CD1c-positive myeloid dendritic cell (primary cell): ENCODE data around the gene CDH23.

Experiments used
- DNase-seq: peaks from one replicate; pipeline ENCODE4 v3.0.0-alpha.2; 2016; ENCODE audit errors: extremely low spot score

Gene CDH23

DNA sequence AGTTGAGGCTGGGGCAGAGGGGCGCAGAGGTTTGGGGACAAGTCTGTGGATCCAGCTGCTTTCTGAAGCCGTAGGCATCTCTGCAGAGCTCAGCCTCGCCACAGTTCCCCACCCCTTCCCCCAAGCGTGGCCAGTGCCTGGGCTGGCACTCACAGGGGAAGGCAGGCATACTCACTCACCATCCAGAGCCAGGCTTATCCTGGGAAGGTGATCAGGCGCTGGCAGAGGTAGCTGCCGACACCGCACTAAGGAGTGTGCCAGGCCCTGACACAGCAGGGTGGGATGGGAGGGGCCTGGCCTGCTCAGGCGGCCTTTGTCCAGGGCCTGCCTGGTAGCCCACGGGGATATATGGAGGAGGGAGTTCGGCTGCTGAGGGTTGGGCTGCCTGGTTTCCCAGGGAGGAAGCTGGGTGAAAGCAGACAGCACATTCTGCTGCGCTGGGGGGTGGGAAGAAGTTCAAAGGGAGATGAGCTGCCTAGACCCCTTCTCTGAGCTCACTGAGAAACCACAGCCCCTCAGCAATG, 360.7 kb downstream of the CDH23 start:
- no peak for DNase-seq

DNA sequence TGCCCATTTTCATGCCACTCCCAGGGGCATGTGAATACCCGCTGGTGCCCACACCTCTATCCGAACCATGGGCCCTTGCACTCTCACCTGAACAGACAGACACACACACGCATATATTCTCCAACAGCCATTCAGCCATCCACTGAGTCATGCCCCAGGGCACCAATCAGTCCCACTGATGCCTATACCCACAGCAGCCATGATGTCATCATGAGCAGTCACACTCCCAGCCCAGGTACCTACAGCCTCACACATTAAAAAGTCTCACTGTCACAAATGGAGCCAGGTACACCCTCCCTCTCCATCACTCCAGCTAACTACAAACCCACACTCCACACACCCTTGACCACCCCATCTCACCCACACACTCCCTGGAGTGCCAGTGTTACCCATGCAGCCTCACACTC, 364.4 kb downstream of the CDH23 start:
- DNase-seq = no peak

DNA sequence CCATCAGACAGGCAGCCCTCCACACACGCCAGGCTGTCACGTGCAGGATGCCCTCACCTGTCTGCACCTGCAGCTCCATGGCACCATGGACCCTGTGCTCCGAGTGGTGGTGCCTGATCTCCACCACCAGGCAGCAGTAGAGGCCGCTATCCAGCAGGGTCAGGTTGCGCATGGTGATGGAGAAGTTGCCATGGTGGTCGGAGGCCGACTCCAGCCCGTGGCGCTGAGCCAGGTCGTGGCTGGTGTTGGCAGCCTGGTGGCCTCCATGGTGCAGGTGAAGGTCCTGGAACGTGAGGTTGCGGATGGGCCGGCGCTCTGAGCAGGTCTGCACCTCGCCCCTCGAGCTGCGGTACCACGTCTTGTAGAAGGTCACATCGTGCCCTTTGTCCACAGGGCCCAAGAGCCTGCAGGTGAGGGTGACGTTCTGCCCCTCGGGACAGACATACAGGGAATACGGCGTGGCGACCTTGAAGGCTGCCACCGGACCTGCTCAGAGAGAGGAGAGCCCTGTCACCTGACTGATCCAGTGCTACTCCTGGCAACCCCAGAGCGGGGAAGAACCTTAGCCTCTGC, 364.9 kb downstream of the CDH23 start:
- DNase-seq = no peak

DNA sequence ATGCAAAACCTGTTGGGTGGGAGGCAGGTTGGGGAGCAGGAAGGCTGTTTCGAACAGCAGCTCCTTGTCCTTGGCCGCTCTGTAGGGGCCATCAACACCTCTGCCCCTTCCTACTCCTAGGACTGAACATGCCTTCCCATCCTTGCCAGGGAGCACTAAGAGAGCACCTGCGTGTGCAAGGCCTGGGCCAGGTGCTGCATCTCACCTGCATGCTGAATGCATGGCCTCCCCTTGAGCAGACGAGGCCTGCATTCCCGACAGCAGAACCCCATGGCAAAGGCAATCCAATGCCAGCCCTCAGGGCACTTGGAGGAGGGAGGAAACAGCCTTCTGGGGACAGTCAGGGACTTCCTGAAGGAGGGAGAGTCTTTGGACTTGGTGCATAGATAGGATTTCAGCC, 365.6 kb downstream of the CDH23 start:
- no peak for DNase-seq

DNA sequence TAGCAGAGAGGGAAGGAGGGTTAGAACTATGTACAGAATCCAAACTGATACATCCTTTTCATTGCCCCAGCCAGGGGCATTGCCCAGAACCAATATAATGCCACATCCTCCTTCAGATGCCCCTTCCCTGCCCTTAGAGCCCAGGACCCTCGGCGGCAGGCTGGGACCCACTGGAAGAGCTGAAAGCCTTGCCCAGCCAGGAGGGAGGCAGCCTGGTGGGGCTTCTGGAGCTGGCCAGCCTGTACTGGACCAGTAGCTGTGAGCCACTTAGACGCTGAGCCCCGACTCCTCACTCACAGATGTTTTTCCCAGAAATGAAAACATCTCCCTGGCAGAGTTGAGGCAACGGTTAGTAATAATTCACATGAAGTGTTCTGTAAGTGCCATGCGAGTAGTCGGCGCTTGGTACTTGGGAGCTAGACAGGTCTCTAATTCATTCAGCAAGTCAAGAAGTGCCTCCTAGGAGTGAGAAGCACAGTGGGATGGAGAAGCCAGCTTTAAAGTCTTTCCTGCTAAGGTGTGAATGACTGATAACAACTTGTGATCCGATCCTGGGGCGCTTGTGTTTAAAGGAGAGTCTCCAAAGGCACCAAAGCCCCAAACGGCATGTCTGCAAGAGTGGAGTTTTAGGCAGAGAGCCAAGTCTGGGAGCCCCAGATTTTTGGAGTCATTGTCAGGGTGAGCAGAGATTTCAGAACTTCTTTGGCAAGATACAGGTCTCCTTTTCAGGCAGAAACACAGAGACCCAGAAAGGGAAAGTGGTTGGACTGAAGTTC, 366.8 kb downstream of the CDH23 start:
- DNase-seq = no peak

DNA sequence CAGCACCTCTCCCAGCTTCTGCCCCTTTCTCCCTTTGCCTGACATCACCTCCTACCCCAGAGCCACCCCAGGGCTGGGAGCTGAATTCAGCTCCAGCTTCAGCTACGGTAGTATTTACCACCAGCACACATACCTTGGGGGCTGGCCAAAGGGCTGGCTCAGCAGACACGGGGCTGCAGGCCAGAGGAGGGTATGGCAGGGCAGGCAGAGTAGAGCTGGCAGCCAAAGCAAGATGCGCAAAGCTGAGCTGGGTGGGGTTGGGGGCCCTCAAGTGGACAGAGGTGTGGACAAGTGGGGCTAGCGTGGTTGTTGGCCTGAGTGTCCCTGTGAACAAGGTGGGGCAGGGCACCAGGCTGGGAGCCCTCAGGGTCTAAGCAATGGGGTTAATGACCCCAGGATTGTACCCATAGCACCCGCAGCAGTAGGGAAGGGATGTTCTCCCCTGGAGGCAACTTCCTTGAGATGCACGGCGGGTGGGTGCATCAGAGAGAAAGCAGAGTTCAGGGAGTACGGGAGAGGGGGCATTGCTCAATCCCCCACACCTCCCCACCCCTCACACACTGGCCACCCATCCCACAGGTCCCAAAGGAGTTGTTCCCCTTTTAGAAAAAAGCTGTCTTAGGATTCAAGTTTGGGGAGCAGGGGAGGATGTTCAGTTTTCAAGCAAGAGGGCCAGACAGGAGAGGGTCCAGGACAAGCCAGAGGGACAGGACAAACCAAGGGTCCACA, 368.6 kb downstream of the CDH23 start:
- peak; percentile 47 for DNase-seq

DNA sequence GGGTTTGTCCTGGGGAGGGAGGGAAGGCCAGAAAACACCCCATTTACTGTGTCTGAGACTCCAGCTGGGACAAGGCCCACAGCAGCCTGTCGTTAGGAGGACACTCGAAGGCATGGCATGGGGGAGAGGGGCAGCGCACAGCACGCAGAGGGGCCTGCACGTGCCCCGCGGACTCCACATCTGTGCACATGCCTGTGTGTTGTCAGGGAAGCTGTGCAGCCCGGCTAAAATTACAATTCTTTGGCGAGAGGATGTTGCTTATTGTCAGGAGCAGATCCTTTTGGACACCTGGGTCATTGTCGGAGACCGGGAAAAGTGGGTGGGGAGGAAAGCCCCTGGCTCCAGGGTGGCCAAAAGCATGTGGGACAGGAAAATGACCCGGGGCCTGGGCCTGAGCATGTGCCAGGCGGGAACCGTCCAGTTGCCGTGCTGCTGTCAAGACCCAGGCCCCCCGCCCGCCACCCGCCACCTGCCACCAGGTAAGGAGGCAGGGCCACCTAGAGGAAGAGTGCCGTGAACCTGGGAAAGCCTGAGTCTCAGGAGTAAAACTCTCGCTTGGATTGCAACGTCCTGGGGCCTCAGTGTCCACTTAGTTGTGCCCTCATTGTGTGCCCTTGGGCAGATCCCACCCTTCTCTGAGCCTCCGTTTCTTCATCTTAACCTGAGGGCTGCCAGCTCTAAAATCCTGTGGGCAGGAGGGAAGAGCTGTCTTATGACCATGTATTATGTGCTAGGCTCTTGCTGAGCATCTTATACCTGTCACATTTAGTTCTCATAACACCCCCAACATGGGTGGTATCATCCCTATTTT, 369.4 kb downstream of the CDH23 start:
- DNase-seq = no peak

DNA sequence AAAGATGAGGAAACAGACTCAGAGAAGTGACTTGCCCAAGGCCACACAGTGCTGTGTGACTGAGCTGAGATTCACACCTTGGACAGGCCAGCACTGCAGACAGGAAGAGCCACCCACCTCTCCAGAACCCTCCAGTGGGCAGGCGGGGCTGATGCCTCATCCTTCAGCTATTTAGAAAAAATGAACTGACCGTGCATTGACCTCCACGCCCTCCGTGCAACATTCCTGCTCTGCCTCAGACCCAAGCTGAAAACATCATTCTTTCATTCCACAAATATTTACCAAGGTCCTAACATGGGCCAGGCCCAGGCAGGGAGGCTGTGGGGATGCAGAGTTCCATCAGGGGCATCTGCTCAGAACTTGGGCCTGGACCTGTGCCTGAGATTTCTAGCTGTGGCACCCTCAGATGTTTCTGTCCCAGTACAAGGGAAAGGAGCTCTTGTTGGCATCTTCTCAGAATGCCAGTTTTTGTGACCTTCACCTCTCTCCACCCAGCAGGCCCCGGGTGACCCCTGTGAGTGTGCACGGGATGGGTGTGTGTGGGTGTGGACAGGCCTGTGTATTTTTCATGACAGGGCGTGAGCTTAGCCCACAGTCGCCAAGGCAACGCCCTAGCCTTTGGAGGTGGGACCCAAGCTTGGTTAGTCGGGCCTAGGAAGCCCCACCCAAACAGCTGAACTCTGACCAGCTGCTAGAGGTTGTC, 370.1 kb downstream of the CDH23 start:
- peak; percentile 78 for DNase-seq

DNA sequence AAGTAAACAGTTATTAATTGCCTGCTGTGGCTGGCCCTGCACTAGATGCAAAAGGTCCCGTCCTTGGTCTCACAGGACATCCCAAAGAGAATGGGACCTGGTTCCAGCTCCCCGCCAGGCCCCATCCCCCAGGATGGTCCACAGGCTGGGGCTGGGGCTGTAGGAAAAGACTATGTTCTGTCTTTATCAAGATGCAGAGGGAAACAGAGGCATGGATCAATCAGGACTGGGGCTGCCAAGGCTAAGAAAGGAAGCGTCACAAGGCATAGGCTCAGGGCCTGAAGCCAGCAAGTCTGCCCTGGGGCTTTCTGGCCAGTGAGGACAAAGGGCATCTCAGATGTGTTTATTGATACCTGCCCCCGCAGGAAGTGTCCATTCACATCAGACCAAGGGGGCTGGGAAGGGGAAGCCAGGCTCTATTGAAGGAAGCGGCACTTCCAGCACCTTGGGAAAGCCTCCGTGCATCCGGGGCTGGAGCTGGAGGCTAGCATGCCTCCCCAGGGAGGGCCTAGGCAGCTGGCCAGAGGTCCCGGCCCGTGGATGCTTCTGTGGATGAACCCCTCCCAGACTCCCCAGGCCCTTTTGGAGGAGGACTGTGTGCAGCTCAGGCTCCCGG, 370.8 kb downstream of the CDH23 start:
- DNase-seq = no peak

DNA sequence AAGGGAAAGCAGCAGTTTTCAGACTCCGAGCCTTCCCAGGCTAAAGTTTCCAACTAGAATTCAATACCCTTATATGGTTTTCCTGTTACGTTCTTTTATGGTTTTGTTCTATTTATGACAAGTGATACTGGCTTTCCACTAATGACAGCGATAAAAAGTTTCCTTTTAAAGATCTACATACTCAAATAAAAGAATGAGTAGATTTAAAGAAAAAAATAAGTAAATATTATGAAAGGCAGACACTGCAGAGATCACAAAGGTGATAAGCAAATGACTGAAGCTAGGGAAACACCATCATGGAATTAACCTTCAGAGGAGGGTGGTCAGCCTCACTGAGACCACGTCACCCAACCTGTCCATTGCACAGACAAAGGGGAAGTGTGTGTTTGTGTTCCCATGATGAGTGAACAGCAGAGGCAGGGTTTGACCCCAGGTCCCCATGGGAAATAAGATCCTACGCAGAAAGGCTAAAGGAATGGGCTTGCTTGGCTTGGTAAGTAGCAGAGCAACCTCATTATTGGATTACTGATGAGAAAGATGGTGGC, 372.6 kb downstream of the CDH23 start:
- DNase-seq = peak; percentile 62

DNA sequence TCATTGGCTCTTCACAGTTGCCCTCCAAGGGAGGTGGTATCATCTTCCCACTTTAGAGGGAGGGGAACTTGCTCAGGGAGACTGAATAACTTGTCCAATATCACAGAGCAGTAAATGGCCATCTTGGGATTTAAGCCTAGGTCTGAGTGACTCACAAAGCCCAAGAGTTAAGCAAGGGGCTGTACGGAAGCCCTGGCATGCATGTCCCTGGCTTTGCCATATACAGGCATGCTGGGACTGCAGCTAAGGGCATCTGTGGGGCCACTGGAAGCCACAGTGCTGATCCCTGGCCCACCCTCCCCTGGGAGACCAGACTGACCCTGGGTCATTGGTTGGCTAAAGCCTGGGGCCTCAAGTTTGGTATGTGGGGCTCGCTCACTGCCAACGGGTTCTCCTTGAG, 373.5 kb downstream of the CDH23 start:
- DNase-seq = peak; percentile 64

DNA sequence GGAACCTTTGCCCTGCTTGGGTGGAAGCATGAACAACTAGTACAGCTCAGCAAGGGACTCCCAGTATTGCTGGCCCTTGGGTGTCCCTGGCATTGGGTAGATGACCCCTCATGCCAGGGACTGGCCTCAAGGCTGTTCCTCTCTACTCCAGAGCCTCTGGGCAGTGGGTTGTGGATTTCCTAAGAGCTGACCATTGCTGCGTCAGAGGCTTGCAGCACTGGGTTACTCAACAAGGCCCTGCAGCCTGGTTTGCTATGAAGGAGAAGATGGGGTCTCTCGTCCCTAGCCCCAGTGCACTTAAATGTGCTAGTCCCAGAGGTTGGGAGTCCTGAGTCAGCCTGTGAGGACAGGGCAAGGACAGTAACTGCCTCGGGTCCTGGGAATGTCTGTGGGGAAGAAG, 374.1 kb downstream of the CDH23 start:
- DNase-seq = peak; percentile 72

DNA sequence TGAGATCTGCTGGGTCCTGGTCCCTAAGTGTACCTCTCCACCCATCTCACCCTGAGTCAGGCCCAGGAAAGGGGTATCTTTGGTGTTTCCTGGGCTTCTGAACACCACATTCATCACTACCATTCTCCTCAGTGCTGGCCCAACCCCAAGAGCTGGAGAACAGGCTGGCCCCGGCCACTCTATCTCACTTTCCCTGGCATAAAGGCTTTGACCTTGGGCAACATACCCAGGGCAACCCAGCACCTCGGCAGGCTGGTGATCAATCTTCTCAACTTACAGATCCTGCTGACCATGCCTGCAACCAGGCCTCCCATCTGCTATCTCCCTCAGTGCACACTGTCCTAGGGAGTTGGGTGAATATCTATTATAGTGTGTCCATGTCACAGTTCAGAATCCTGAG, 374.5 kb downstream of the CDH23 start:
- DNase-seq = no peak

DNA sequence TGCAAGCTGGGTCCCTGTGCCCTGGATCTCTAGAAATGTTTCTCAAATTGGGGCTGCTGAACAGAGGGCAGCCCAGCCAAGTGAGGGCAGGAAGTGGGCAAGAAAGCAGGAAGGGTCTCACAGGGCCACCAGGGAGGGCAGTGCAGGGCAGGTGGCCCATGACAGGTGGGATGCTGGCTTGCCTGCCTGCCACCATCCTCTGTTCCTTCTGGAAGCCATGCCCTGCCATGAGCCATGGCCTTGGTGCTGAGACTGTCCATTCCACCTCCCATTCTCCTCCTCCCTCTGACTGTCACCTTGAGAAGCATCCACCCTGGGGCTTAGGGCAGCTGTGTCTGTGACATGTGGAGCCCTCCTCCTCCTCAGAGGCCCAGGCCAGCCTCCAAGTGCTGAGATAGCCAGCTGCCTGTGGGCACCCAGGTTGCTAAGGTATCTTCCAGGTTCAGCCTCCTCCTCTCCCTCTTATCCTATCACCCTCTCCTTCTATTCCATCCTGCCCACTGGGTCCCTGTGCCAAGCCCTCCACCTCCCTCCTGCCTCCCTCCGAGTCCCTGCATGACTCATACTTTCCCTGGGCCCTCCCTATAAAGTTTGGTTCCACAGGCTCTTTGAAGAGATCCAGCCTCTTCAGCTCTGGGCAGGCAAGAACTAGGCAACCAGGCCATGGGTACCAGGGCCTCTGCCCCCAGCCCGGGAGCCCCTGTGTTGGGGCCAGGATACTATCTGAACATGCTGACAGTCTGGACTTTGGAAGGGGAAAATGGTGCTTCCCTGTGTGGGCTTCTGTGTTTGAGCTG, 375.3 kb downstream of the CDH23 start:
- no peak for DNase-seq

DNA sequence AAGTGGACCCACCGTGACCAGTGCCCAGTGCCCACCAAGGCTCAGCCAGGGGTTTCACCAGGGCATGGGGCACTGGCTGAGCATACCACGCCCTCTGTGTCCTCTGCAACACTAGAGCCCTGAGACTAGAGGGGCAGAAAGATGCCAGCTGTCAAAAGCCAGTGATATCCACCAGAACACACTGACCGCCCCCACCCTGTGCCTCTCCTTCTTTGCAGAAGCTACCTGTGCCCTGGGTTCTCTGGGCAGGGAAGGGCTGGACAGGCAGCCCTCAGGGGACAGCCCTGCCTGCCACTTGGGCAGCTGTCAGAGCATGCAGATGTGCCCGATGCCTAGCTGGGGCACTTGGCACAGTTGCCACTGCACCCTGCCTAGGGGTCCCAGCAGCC, 376.1 kb downstream of the CDH23 start:
- DNase-seq = no peak

DNA sequence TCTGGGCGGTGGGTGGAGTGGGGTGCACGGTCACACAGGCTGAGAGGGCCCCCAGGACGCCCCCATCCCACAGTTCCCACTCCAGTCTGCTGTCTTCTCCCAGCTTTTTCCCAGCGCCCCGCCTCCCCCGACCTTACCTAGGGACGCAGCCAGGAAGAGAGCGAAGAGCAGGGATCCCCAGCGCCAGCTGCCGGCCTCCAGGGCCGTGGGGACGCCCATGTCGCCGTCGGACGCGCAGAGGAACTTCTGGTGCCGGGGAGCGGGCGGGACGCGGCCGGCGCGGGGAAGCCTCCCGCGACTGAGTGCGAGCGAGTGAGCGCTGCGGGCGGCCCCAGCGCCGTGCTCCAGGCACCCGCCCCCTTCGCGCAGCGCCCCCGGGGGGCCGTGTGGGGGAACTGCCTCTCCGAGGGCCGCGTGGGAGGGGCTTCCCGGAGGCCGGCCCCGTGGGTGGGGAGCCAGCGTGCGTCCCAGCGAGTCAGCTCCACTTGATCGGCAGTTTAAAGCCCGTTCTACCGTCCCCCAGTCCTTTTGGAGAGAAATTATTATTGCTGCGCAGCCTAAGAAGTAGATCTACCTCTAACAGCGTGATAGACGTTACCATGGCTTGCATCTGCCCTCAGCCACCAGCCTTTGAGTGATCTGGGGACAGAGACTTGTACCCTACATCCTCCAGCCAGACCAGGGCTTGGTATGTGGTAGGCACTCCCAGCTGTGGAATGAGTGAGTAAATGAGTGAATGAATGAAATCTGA, 376.7 kb downstream of the CDH23 start, which contains the start of gene VSIR:
TSS of gene VSIR (minus strand) at position 300 of the 751 bp plus-strand sequence. CDS start at position 219, 81 bp downstream.
- peak; percentile 98 for DNase-seq

DNA sequence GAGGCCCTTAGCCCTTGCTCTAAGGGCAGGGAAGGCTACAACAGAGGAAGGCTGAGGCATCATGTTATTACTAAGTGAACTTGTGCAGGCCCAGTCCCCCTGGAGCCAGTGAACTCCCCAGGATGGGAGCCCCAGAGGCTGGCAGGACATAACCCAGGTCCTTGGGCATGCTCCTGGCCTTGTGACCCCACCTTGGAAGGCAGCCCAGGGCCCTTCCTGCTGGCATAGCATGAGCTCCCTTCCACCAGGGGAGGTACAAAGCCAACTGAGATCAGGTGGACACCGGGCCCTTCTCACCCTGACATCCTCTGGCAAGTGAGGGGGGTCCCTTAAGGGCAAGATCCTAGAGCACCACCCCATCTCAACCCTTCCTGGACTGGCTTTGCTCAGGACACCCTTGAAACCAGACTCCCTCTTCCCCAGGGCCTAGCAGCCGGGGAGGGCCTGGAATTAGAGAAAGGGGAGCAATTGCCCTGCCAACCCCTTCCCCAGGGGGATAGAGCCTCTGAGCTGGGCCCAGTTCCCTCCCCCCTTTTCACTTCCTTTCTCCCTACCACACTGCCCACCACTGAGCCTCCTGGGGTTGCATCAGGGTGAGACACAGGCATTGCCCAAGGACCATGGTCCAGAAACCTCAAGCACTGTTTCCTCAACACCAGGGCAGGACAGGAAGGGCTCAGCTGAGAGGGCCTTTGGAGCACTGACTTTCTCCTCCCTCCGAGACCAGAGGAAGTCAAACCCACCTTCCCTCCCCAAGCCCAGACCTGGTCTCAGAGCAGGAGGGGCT, 378.4 kb downstream of the CDH23 start:
- DNase-seq = peak; percentile 89

DNA sequence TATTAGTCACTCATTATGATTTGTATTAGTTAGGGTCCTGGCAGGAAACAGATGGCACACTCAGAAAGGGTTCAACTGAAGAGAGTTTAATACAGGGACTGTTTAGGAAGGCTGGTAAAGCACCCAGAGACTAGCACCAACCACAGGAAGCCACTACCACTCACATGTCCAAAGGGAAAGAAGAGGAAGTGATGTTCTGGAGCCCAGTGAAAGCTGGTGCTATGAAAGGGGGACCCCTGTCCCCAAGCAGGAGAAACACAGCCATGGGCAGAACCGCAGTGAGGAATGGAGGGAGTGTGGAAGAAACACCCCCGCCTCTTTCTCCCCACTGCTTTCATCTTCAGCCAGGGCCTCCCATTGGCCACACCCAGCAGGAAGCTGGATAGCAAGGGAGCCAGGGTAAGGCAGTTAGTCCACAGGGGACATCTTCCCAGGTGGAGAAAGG, 379.8 kb downstream of the CDH23 start:
- DNase-seq = peak; percentile 58
